ENCODE measurements around the gene SPNS3. TPM values are rescaled to one million over a fixed set of nuclear protein-coding genes. Genes with fewer than 3 reads are reported as not detected.

Gene SPNS3
- total RNA-seq, 4 donors from 2014 or later, result 0.16 to 0.56 TPM; not detected in 2

GRCh38 chr17:4417129-4417667, 16.5 kb upstream of the SPNS3 start:
- TF ChIP-seq POLR2A (IDR thresholded peaks at IDR 0.05), result no peak
- no peak for TF ChIP-seq CTCF (IDR thresholded peaks at IDR 0.05)
- 81 to 91% methylated on average over 2 of the region's 2 CpGs for WGBS, 2 donors
- H3K4me3 ChIP-seq (ENCODE audit: low read depth, poor library complexity, severe bottlenecking), result no peak overlapping the region
- no peak for DNase-seq (ENCODE audit: low spot score in 2 of 2)
- intact Hi-C loops (cut with DNase I; ENCODE audit: low total_unique reads), result no loop called here

GRCh38 chr17:4420692-4421131, 13.0 kb upstream of the SPNS3 start:
- 4 to 5% methylated on average over 7 of the region's 7 CpGs for WGBS, 2 donors
- H3K4me3 ChIP-seq (ENCODE audit: low read depth, poor library complexity, severe bottlenecking), result no peak overlapping the region
- peak in 1 of 2 donors; percentile 37 for DNase-seq (ENCODE audit: low spot score in 2 of 2)
- TF ChIP-seq CTCF (IDR thresholded peaks at IDR 0.05), result no peak
- TF ChIP-seq POLR2A (IDR thresholded peaks at IDR 0.05), result no peak
- intact Hi-C loops (cut with DNase I; ENCODE audit: low total_unique reads), result loop anchor here (5.0 kb wide), 1 partner anchor 207 kb away; no protein-coding TSS in a partner anchor

- intact Hi-C loops (cut with DNase I; ENCODE audit: low total_unique reads), result loop anchor here (5.0 kb wide), 1 partner anchor 204 kb away; no protein-coding TSS in a partner anchor
- no peak for DNase-seq (ENCODE audit: low spot score in 2 of 2)
- WGBS, 2 donors, result 77 to 88% methylated on average over 6 of the region's 6 CpGs
- H3K4me3 ChIP-seq (ENCODE audit: low read depth, poor library complexity, severe bottlenecking), result no peak overlapping the region
- no peak for TF ChIP-seq CTCF (IDR thresholded peaks at IDR 0.05)
- TF ChIP-seq POLR2A (IDR thresholded peaks at IDR 0.05), result no peak
These were observed 10.9 kb upstream of the SPNS3 start for GRCh38 chr17:4422864-4423263.

GRCh38 chr17:4425398-4425797, 8.3 kb upstream of the SPNS3 start:
- 75 to 88% methylated on average over 10 of the region's 10 CpGs for WGBS, 2 donors
- DNase-seq (ENCODE audit: low spot score in 2 of 2), result no peak
- H3K4me3 ChIP-seq (ENCODE audit: low read depth, poor library complexity, severe bottlenecking), result no peak overlapping the region
- TF ChIP-seq CTCF (IDR thresholded peaks at IDR 0.05) (no peak), POLR2A (IDR thresholded peaks at IDR 0.05) (no peak)
- intact Hi-C loops (cut with DNase I; ENCODE audit: low total_unique reads), result no loop called here

- no peak for DNase-seq (ENCODE audit: low spot score in 2 of 2)
- intact Hi-C loops (cut with DNase I; ENCODE audit: low total_unique reads), result no loop called here
- 77 to 80% methylated on average over 10 of the region's 10 CpGs for WGBS, 2 donors
- TF ChIP-seq POLR2A (IDR thresholded peaks at IDR 0.05) (no peak), CTCF (IDR thresholded peaks at IDR 0.05) (no peak)
- H3K4me3 ChIP-seq (ENCODE audit: low read depth, poor library complexity, severe bottlenecking), result no peak overlapping the region
These were observed 7.1 kb upstream of the SPNS3 start for GRCh38 chr17:4426499-4427208.

Data from lower leg skin (tissue), 4 donors.